Smooth muscle cell (in vitro differentiated cells): ENCODE data around the gene BNIP1. TPM values are rescaled to one million over a fixed set of nuclear protein-coding genes. Genes with fewer than 3 reads are reported as not detected.
A peak's percentile ranks its signal among the peaks of the same experiment; 100 is the strongest.

Experiments
- DNase-seq: peaks from one replicate; lab custom pipeline; 2025; ENCODE audit not compliant: unreplicated experiment; lab: John Stamatoyannopoulos, UW
- H2AFZ ChIP-seq: fragments of 200-600 bp; sonication (generic); 2 replicates; pipeline ENCODE4 v1.6.0; 2016; ENCODE audit warnings: antibody characterized with exemption, low read depth, mild to moderate bottlenecking
- H3F3A ChIP-seq: fragments of 200-600 bp; sonication (generic); 2 replicates; pipeline ENCODE4 v1.6.0; 2017; ENCODE audit warnings: antibody characterized with exemption, low read depth
- H3K27ac ChIP-seq: fragments of 200-600 bp; sonication (generic); 2 replicates; pipeline ENCODE4 v1.5.1; 2016; ENCODE audit warnings: low read depth, mild to moderate bottlenecking
- H3K27me3 ChIP-seq: fragments of 200-600 bp; sonication (generic); 2 replicates; pipeline ENCODE4 v1.6.1; 2016; ENCODE audit warnings: low read depth, mild to moderate bottlenecking
- H3K36me3 ChIP-seq: fragments of 200-600 bp; sonication (generic); 2 replicates; pipeline ENCODE4 v1.5.1; 2016; ENCODE audit warnings: low read depth
- H3K4me1 ChIP-seq: fragments of 200-600 bp; sonication (generic); 2 replicates; pipeline ENCODE4 v1.5.1; 2016; ENCODE audit warnings: low read depth
- H3K4me2 ChIP-seq: fragments of 200-600 bp; sonication (generic); 2 replicates; pipeline ENCODE4 v1.6.0; 2016; ENCODE audit warnings: mild to moderate bottlenecking
- H3K4me3 ChIP-seq: fragments of 200-600 bp; sonication (generic); 2 replicates; pipeline ENCODE4 v1.5.1; 2016; ENCODE audit warnings: mild to moderate bottlenecking
- H3K79me2 ChIP-seq: fragments of 200-600 bp; sonication (generic); 2 replicates; pipeline ENCODE4 v1.6.0; 2016; ENCODE audit warnings: low read depth, mild to moderate bottlenecking
- H3K9ac ChIP-seq: fragments of 200-600 bp; sonication (generic); 2 replicates; pipeline ENCODE4 v1.6.0; 2016; ENCODE audit warnings: low read depth
- H3K9me3 ChIP-seq: fragments of 200-600 bp; sonication (generic); replicated peaks from 2 replicates; pipeline ENCODE4 v1.5.1; 2016; ENCODE audit warnings: low read depth
- H4K20me1 ChIP-seq: fragments of 200-600 bp; sonication (generic); 2 replicates; pipeline ENCODE4 v1.6.0; 2016; ENCODE audit warnings: low read depth
- CTCF ChIP-seq: fragments of 200-600 bp; sonication (generic); IDR thresholded peaks from 2 replicates; pipeline ENCODE4 v1.5.1; 2017; ENCODE audit warnings: borderline replicate concordance, mild to moderate bottlenecking, antibody characterized with exemption; ENCODE audit not compliant: insufficient read depth, poor library complexity, severe bottlenecking
- WGBS: methylation state at CpG from one replicate; pipeline ENCODE4 v1.1.7; 2016; ENCODE audit warnings: low lambda C conversion rate; 5-methylcytosine and 5-hydroxymethylcytosine counted together
- polyA plus RNA-seq: library from polyadenylated mRNA; unstranded; fragments of >200 nt; fragmentation: Nextera tagmentation; extraction: Ambion mirVana; gene quantifications from 2 replicates; pipeline ENCODE4 v1.2.1, GENCODE V29; 2016
- total RNA-seq: library from RNA; depleted of rRNA; stranded (reverse); fragments of >200 nt; gene quantifications from 2 replicates; pipeline ENCODE4 v1.2.3, GENCODE V29; 2014

BNIP1 gene
- 16.2 and 18.6 TPM in 2 replicates for total RNA-seq
- 15.0 and 21.1 TPM in 2 replicates for polyA plus RNA-seq

GRCh38 chr5:173144200-173145176 lies at the start of gene BNIP1:
Gene BNIP1, plus strand, starts transcription at chr5:173144531. Its CDS starts 15 bp downstream, at chr5:173144546.
- no peaks in the 10 kb centered on the region for H3K36me3 ChIP-seq
- no peaks in the 10 kb centered on the region for H3K9me3 ChIP-seq
- DNase-seq = peak; percentile 89
- H2AFZ ChIP-seq = peak within 1 kb of the TSS; percentile 84
- 2% methylated on average over 48 of the region's 48 CpGs for WGBS
- TF ChIP-seq CTCF = peak; percentile 89
- H3K27ac ChIP-seq = peak within 1 kb of the TSS; percentile 73
- no peaks in the 10 kb centered on the region for H3F3A ChIP-seq
- no peaks in the 10 kb centered on the region for H3K79me2 ChIP-seq
- H3K4me3 ChIP-seq = peak within 1 kb of the TSS; percentile 75
- H3K4me1 ChIP-seq = peaks cover 3% of the 10 kb centered on the region
- H4K20me1 ChIP-seq = no peaks in the 10 kb centered on the region
- H3K9ac ChIP-seq = peak within 1 kb of the TSS; percentile 91
- H3K27me3 ChIP-seq = no peaks in the 10 kb centered on the region
- H3K4me2 ChIP-seq = peak within 1 kb of the TSS; percentile 93

- Histone ChIP-seq H3F3A (no peaks in the 10 kb centered on the region), H3K4me3 (no peak overlapping the region), H3K4me1 (no peaks in the 10 kb centered on the region), H4K20me1 (no peaks in the 10 kb centered on the region), H3K4me2 (no peak overlapping the region), H3K27me3 (no peaks in the 10 kb centered on the region), H3K9me3 (no peaks in the 10 kb centered on the region), H2AFZ (no peak overlapping the region), H3K27ac (no peak overlapping the region), H3K36me3 (no peaks in the 10 kb centered on the region), H3K9ac (no peak overlapping the region), H3K79me2 (no peaks in the 10 kb centered on the region)
- TF ChIP-seq CTCF = no peak
- no peak for DNase-seq
Measured at GRCh38 chr5:173098787-173099186, 45.5 kb upstream of the BNIP1 start.

GRCh38 chr5:173099461-173099860 lies 44.9 kb upstream of the BNIP1 start:
- WGBS = 97% methylated on average over 1 of the region's 1 CpG
- Histone ChIP-seq H3K79me2 (no peaks in the 10 kb centered on the region), H2AFZ (no peak overlapping the region)

More at GRCh38 chr5:173099461-173099860, 44.9 kb upstream of the BNIP1 start:
- Histone ChIP-seq H3K4me3 (no peak overlapping the region), H3K36me3 (no peaks in the 10 kb centered on the region), H3K27ac (no peak overlapping the region), H3F3A (no peaks in the 10 kb centered on the region), H3K4me2 (no peak overlapping the region), H3K9me3 (no peaks in the 10 kb centered on the region), H3K27me3 (no peaks in the 10 kb centered on the region), H4K20me1 (no peaks in the 10 kb centered on the region), H3K9ac (no peak overlapping the region), H3K4me1 (no peaks in the 10 kb centered on the region)
- DNase-seq = no peak
- TF ChIP-seq CTCF = no peak
